GM19351 (cell line): ENCODE results near the gene MANSC4.

Experiments
- ATAC-seq: cut with Tn5 transposase; IDR thresholded peaks from one replicate; pipeline ENCODE4 v1.9.1; 2021; ENCODE audit warnings: mild to moderate bottlenecking, moderate library complexity; ENCODE audit not compliant: unreplicated experiment

Gene MANSC4

DNA sequence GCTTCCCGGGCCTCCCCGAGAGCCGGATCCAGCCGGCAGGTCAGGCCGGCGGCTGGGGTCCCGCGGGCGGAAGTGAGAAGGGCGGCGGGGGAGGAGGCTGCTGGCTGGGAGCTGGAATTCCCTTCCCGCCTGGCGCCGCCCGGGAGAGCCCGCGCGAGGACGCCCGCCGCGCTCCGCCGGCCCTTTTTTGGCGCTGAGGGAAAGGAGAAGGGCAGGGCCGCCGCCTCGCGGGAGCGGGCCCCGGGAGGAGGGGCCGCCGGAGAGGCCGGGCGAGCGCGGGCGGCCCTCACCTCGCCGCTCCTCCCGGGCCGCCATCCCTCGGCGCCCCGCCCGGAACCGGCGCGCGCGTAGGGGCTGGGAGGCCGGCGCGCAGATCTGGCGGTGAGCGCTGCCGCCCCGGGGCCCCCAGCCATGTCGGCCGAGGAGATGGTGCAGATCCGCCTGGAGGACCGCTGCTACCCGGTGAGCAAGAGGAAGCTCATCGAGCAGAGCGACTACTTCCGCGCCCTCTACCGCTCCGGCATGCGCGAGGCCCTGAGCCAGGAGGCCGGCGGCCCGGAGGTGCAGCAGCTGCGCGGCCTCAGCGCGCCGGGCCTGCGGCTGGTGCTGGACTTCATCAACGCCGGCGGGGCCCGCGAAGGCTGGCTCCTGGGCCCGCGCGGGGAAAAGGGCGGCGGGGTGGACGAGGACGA lies at the start of gene MANSC4, which contains the start of gene KLHL42:
Gene MANSC4, minus strand, starts transcription at position 317 of the 692 bp plus-strand sequence. CDS start 8,960 bp downstream, outside the sequence.
Gene KLHL42, plus strand, starts transcription at position 314 of the 692 bp plus-strand sequence. Its CDS starts 98 bp downstream, at position 412.
- ATAC-seq = peak; percentile 74

DNA sequence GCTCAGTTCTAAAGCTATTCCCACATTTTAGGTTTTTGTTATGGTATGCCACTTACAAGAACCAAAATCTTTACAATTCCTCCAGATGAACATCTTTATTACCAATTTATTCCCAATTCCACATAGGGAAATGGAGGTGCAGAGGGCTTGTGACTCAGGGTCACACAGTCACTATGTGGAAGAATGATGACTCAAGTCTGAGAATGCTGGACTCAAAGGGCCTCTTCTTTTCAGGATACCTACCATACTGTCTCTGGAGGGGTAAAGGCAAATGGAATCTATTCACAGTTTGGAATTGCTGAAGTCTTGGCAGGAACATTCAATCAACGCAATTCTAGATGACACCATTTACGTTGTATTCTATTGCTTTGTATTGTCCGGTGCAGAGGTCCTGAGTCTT lies 48.2 kb upstream of the MANSC4 start:
- no peak for ATAC-seq

DNA sequence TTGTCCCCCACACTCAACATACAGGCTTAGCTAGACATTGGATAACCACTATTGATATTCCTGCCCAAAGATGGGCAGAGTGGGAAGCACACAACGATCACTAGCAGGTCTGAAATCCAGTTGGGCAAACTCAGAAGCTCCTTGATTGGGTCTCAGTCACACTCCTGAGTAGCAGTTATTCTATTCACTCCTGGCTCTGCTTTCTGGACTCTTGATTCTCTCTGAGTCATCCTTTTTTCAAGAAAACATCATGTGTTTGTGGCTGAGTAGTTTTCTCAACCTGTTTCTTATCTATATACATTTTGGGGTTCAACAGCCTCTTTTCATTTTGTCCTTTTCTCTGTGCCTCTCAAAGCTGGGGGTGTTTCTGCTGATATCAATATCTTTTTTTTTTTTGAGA lies 46.0 kb upstream of the MANSC4 start:
- ATAC-seq = no peak

DNA sequence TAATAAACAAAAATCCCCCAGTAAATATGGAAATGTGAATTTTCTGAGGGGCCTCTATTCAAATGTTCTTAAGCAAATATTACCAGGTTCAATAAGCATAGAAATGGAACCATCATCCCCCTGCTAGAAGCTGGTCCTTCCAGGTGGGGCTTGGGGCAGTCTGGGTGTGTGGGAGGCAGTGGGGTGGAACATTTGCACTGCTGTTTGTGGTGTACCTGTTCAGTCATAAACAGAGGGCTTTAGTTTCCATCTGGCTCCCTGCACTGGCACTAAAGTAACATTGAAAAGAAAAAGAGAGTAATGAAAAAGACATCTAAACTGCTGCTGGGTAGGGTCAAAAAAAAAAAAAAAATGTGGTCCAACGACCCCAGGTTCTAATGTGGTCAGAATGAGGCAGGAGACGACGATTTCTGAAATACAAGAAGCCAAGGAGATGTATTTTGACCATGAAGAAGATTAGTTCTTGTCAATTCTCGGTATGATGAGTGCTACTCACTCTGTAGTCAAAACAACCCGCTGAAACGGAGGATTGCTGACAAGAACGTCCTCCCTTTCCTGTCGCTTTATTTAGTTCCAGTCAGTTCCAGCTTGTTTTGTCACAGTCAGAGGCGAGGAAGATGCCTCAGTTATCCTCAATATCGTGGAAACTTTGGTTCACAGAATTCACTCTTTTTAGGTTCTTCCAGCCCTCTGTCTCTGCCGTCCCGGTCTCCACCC lies 44.2 kb upstream of the MANSC4 start:
- ATAC-seq = peak; percentile 62

DNA sequence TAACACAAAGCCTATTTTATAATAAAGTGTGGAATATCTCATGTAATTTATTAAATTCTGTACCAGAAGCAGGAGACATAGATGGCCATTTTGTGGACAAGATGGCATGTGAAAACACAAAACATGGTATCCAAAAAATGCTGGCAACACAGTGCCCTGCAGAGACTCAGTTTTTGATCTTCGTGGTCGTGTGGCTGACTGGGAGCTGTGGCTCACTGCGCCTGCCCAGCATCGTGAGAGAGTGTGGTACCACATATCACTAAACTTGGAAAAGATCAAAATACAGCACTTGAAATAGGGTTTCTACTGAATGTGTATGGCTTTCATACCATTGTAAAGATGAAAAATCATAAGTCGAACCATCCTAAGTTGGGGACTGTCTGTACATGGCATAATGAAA lies 43.0 kb upstream of the MANSC4 start:
- no peak for ATAC-seq

DNA sequence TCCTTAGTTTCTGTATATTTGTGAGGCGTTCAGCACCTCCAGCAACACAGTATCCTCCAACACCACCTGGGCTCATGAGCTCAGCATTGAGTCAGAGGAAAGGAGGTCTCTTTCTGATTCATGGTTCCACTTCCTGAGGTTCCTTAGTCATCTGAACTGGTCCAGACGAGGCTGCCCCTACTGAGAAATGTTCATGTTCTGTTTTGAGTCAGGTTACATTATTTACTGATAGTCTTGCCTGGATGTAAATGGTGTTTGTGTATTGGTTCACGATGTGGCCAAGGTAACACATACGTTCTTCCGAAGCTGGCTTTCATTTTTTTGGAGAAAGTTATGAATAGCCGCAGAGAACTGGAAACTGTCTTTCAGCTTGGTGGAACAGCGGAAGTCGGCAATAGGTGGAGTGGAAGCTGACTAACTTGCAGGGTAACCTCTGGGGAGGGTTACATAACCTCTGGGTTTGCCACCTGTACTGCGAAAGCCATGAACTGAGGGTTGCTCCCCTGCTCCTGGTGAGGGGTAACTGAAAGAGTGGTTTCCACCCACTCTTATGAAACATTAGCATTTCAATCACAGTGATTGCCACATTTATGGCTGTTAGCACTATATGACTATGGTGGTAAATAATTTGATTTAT lies 42.2 kb upstream of the MANSC4 start:
- ATAC-seq = peak; percentile 69

DNA sequence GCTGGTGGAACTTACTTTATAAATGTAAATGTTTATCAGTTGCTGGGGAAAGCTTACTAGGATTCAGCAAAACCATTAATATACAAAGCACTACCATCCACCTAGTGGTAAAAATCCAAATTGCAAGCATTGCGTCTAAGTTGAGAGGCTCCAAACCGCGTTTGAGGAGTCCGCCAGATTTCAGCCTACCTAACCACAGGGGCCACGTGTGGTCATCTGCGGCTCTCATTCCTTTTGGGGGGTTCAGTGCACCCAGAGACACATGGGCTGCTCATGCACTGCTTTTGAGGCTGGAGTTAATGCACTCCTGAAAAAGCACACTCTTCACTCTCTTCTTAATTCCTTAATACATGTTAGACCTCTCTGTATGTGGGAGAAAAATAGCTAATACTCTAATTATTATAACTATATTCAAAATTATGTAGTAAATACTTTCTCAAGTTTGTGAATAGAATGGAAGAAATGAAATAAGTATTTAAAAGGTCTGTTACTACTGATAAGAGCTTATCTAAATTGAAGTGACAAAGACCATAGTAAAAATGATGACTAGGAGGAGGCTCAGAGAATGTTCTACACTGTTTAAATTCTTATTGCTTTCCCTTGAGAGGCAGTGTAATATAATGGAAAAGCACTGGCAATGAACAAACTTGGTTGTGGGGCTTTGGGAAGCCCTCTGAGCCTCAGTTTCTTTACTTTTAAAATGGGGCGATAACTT lies 41.4 kb upstream of the MANSC4 start:
- ATAC-seq = no peak

DNA sequence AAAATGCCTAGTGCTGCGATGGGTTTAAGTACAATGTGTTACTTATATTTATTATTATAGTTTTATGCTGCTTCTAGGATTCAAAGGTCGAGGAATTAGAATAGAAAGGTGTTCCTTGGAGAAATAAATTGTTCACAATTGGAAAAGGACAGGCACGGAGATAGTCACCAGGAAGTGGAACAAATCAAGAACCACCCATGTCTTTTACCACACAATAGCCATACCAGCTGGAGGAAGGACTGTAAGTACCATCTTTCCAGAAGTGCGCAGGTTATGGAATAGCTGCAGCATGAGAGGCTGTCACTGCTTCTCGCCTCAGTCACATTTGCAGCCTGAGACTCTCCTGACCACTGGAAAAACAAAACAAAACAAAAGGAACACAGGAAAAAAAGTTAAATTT lies 40.5 kb upstream of the MANSC4 start:
- ATAC-seq = no peak

DNA sequence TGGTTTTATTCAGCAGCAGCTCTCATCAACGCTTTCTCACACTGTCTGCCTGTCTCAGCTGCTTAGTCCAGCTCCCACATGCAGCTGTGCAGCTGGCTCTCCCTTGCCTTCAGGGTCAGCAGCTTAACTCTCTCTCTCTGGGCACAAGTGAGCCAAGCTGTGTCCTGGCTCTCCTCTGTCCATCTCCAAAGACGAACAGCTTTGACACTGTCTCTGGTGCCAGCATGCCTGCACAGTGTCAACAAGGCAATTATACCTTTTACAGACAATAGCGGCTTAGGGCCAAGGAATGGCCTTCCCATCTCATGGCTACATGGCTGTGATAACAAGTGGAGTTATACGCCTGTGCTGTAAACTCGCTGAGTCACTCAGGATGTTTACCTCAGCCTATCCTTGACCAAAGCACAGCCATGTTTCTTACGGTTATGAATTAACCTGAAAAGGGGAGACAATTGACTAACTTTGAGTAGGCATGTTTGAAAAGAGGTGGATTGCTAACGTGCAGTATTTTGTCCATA lies 38.4 kb upstream of the MANSC4 start:
- ATAC-seq = no peak

DNA sequence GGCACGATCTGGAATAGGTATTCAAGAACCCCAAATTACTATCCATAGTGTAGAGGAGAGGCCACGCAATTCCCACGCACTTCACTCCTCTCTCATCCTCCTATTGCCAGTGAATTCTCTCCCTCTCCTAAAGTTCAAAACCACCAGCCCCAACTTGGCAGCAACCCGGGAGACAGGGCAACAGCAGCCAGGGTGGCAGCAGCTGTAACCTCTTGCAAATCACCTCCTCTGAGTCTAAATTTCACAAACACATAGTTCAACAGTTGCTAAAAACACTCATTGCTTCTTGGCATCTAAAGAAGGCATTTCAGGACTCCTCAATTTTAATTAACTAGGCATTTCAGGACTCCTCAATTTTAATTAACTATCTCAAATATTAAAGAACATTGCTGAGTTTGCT lies 37.7 kb upstream of the MANSC4 start:
- ATAC-seq = no peak

DNA sequence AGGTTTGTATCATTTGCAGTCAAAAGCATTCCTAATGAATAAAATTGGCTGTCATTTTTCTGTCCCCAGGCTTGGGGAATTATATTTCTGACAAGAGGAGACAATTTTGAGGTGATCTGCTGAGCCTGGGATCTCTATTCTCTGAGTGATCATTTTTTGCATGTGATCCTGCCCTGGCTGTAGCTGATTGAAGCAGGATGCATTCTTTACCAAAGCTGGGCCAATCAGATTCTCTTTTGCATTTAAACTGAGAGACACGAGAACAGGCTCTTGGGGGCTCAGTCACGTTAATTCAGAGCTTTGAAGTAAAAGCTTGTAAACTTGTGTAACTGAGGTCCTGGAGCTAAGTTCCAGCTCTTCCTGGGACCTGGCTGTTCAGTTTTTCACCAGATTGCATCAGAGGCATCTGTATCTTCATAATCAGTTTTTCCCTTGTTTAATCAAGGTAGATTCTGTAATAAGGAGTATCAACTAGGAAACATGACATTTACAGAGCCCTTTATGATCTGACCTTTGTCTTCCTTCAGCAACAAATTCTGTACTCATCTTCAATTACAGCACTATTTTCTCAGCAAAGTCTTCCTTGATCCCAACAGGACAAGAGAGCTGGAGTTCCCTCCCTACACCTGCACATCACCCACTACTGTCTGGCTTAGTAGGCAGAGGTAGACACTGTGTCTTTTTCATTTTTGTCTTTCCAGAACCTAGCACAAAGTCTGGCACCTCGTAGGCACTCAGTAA lies 35.0 kb upstream of the MANSC4 start:
- no peak for ATAC-seq

DNA sequence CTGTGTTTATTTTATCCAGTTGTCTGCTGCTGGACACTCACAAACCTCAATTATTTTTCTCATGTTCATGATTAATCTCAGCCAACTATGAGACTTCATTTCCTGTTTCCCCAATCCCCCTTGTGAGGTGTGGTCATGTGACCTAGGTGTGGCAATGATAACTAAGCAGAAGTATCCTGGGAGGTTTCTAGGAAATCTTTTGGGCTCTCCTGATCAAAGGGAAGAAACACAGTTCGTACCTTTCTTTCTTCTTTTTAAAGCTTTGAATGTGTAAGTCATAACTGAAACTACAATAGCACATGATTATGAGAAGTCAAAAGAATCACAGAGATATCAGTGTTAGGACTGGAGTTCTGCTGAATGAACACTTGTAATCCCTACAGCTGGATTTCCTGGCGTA lies 34.4 kb upstream of the MANSC4 start:
- no peak for ATAC-seq

DNA sequence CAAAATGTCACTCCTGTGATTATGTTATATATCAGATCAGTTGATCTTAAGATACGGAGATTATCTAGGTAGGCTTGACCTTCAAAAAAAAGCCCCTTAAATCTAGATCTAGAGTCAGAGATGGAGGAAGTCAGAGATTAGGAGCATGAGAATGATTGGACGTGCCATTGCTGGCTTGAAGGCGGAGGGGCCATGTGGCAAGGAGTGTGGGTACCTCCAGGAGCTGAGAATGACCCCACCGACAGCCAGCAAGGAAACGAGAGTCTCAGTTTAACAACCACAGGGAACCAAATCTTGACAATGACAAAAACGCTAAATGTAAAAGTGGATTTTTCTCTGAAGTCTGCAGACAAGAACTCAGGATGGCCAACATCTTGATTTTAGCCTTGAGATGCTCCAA lies 32.5 kb upstream of the MANSC4 start:
- ATAC-seq = no peak

DNA sequence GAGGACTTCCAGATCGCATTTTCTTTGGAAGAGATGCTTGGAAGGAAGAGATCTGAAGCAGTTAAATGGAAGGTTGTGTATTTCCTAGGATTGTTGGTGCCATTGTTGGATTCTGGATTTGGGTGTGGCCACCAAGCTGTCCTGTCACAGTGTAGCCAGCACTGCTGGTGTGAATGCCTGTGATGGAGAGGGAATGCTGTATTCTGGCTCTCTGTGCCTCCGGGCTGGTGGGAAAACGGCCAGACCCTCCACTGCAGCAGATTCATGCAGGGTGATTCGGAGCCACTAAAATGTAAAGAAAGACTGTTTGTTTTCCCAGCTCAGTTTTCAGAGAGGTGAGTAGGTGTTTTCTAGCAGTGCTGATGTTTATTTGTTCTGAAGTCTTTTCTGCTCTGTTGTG lies 30.7 kb upstream of the MANSC4 start:
- ATAC-seq = no peak

DNA sequence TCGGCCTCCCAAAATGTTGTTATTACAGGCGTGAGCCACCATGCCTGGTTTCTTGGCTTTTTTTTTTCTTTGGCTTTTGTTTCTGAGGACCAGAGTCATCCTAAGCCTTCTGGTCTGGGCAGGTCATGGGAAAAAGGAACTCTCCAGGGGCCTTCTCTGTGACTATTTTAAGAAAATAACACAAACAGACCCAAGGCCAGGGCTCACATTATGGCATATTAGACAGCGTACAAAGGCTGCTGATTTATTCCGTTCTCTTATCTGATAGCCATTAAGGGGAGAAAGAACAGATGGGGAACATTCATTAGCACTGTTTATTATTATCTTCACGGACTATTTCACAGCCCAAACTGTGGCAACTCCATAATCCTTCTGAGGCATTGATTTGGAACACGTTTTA lies 28.8 kb upstream of the MANSC4 start:
- no peak for ATAC-seq

DNA sequence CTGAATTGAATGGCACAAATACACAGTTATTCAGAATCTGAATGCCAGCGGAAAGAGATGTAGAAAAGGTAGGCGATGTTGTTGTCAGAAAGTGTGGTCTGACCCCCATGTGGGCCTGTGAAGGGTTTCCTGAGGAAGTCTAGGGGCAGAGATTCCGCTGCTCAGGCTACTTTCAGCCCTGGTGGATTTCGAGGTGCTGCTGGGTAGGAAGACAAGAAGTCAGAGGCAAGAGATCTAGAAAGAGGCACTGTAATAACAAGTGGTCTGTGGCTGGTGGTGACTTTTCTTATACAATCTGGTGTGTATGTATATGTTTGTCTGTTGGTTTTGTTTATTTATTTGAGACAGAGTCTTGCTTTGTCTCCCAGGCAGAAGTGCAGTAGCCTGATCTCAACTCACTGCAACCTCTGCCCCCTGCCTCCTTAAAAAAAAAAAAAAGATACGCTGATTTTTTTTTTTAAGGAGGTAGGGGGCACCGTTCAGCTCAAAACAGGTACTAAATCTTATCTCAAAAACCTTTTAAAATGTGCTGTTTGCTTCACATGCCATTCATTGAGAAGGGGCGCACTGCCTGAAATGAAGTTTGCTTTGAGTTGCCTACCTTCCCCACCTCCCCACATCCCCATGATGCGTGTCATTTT lies 27.1 kb upstream of the MANSC4 start:
- ATAC-seq = no peak

DNA sequence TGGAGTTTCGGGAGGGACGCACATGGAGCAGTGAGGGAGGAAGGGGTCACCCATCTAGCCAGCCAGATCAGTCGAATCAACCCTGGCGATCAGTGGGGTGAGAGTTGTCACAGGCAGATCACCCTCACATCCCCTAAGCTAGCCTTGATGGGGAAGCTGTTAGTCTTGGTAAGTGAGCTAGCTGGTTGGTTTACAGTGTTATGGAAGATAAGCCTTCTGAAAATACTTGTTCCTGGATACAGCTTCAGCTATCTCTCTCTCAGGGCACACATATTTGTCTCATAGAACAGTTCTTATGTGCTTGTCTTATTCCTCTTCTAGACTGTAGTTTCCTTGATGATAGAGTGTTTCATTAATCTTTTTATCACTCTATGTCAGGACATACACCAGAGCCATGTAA lies 26.2 kb upstream of the MANSC4 start:
- no peak for ATAC-seq

DNA sequence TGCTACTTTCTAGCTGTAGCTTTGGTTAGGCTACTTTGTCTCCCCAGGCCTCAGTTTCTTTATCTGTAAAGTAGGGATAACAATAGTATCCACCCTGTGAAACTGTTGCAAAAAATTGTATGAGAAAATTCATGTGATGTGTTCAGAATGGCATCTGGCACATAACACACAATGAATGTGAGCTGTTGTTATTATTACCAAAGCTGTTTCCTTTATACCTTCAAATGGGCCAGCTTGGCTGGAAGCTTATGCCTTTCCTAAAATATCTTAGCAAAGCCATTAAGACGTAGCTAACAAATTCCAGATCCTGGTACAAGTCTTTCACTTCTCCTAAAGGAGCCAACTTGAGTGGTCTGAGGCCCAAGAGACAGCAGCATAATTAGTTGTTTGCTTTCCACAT lies 25.2 kb upstream of the MANSC4 start:
- ATAC-seq = no peak

DNA sequence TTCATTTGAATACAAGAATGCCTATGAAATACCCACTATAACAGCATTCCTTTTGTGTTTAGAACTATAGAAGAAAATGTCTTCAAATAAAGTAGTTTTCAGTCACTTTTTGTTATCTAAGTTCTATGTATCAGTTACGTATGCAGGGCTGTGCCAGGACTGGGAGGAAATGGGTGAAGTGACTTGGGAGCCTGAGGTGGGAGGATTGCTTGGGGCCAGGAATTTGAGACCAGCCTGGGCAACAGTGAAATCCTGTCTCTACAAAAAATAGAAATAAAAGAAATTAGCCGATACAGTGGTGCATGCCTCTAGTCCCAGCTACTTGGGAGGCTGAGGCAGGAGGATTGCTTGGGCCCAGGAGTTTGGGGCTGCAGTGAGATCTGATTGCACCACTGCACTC lies 22.9 kb upstream of the MANSC4 start:
- ATAC-seq = no peak

DNA sequence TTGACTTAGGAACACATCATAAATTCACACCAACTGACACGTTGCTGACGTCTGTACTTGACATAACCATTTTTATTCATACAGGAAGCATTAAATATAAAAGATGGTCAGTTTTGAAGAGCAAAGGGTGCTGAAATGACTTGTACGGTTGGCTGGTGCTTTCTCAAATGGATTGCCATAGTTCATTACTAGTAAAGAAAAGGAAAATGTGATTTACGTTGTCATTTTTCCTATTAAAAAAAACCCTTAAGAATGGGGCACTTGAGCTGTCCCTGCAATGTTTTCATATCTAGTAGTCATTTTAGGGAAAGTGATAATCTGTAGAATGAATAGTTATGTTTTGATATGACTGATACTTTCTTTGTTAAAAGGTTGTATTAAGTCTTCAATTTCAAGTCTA lies 22.5 kb upstream of the MANSC4 start:
- ATAC-seq = no peak
